WTC11 (cell line): ENCODE results near the gene C1QTNF6. TPM values are rescaled to one million over a fixed set of nuclear protein-coding genes. Genes with fewer than 3 reads are reported as not detected.

Experiments
- ATAC-seq: fragments of 200-7000 bp; cut with Tn5 transposase; 2 replicates; pipeline ENCODE4 v1.10.0; 2021; ENCODE audit warnings: mild to moderate bottlenecking, moderate library complexity
- CTCF ChIA-PET: fragments of 300-600 bp; sonication (Branson Sonifier 250); formaldehyde crosslinking; loops from one replicate; lab custom pipeline; 2021; ENCODE audit warnings: antibody characterized with exemption; lab: Charles Lee
- POLR2A ChIA-PET: fragments of 350-600 bp; sonication (Branson Sonifier 250); formaldehyde crosslinking; loops from one replicate; lab custom pipeline; 2021; ENCODE audit warnings: antibody characterized with exemption; lab: Charles Lee
- DNase-seq: peaks from one replicate; pipeline ENCODE4 v3.0.0; 2021; ENCODE audit warnings: low spot score
- H3K27ac Mint-ChIP-seq: 2 replicates; pipeline ENCODE4 v1.8.0; 2021; ENCODE audit warnings: mixed read lengths
- H3K27me3 Mint-ChIP-seq: 2 replicates; pipeline ENCODE4 v1.8.0; 2021; ENCODE audit warnings: low read depth, mild to moderate bottlenecking, moderate library complexity, mixed read lengths
- H3K36me3 Mint-ChIP-seq: 2 replicates; pipeline ENCODE4 v1.8.0; 2021; ENCODE audit warnings: mixed read lengths
- H3K4me1 Mint-ChIP-seq: 2 replicates; pipeline ENCODE4 v1.8.0; 2022; ENCODE audit warnings: mixed read lengths
- H3K4me3 Mint-ChIP-seq: 2 replicates; pipeline ENCODE4 v1.8.0; 2021; ENCODE audit warnings: mild to moderate bottlenecking, moderate library complexity, mixed read lengths
- H3K9me3 Mint-ChIP-seq: 2 replicates; pipeline ENCODE4 v1.8.0; 2021; ENCODE audit warnings: mixed read lengths
- AR ChIP-seq: fragments of 250-450 bp; sonication (Bioruptor Pico); IDR thresholded peaks from 2 replicates; pipeline ENCODE4 v1.9.0; 2021; ENCODE audit warnings: mild to moderate bottlenecking
- CDX4 ChIP-seq: fragments of 250-450 bp; sonication (Bioruptor Pico); IDR thresholded peaks from 2 replicates; pipeline ENCODE4 v1.9.0; 2021; ENCODE audit warnings: moderate library complexity, mild to moderate bottlenecking, inconsistent platforms, borderline replicate concordance
- EMX1 ChIP-seq: fragments of 250-450 bp; sonication (Bioruptor Pico); IDR thresholded peaks from 2 replicates; pipeline ENCODE4 v1.8.0; 2021; ENCODE audit warnings: mild to moderate bottlenecking
- ERG ChIP-seq: fragments of 250-450 bp; sonication (Bioruptor Pico); IDR thresholded peaks from 2 replicates; pipeline ENCODE4 v1.8.0; 2021; ENCODE audit warnings: mild to moderate bottlenecking
- FOXP4 ChIP-seq: sonication (generic); formaldehyde crosslinking; IDR thresholded peaks from 2 replicates; pipeline ENCODE4 v1.8.0; 2022; ENCODE audit warnings: mild to moderate bottlenecking, missing genetic modification reagents
- JUN ChIP-seq: sonication (generic); formaldehyde crosslinking; IDR thresholded peaks from 2 replicates; pipeline ENCODE4 v1.8.0; 2023; ENCODE audit warnings: mild to moderate bottlenecking, missing genetic modification reagents
- NR1H2 ChIP-seq: sonication (generic); formaldehyde crosslinking; IDR thresholded peaks from 2 replicates; pipeline ENCODE4 v1.9.0; 2021; ENCODE audit warnings: mild to moderate bottlenecking, moderate library complexity, missing genetic modification reagents
- PRDM15 ChIP-seq: sonication (generic); formaldehyde crosslinking; IDR thresholded peaks from 2 replicates; pipeline ENCODE4 v1.8.0; 2022; ENCODE audit warnings: missing genetic modification reagents
- SMAD4 ChIP-seq: sonication (generic); formaldehyde crosslinking; IDR thresholded peaks from 2 replicates; pipeline ENCODE4 v1.8.0; 2022; ENCODE audit warnings: mild to moderate bottlenecking, missing genetic modification reagents
- USF1 ChIP-seq: sonication (generic); formaldehyde crosslinking; IDR thresholded peaks from 2 replicates; pipeline ENCODE4 v1.8.0; 2022; ENCODE audit warnings: mild to moderate bottlenecking, missing genetic modification reagents
- ZBTB21 ChIP-seq: sonication (generic); formaldehyde crosslinking; IDR thresholded peaks from 2 replicates; pipeline ENCODE4 v1.8.1; 2023; ENCODE audit warnings: mild to moderate bottlenecking, missing genetic modification reagents, borderline replicate concordance
- ZNF671 ChIP-seq: fragments of 250-450 bp; sonication (Bioruptor Pico); IDR thresholded peaks from 2 replicates; pipeline ENCODE4 v1.8.0; 2021; ENCODE audit warnings: mild to moderate bottlenecking
- total RNA-seq: library from RNA; stranded (reverse); gene quantifications from 3 replicates; pipeline ENCODE4 v1.2.3, GENCODE V29; 2021

C1QTNF6 gene
- total RNA-seq, 1 experiment from 2014 or later: 5.9 TPM

GRCh38 chr22:37232140-37232998, 44.3 kb upstream of the C1QTNF6 start:
- Mint-ChIP-seq H3K27ac (no peak overlapping the region), H3K36me3 (no peaks in the 10 kb centered on the region), H3K27me3 (no peaks in the 10 kb centered on the region; the same call in 1 of the 2 replicates), H3K4me3 (no peak overlapping the region), H3K4me1 (peaks cover 5% of the 10 kb centered on the region; the same call in 1 of the 2 replicates), H3K9me3 (no peaks in the 10 kb centered on the region)
- CTCF ChIA-PET: no interaction called here
- TF ChIP-seq ZBTB21 (CRISPR knock-in tag) (no peak), AR (no peak), ZNF671 (CRISPR knock-in tag) (no peak), EMX1 (no peak), NR1H2 (no peak), PRDM15 (no peak), FOXP4 (CRISPR knock-in tag) (no peak), ERG (no peak), CDX4 (no peak), SMAD4 (CRISPR knock-in tag) (no peak), JUN (no peak), USF1 (CRISPR knock-in tag) (no peak)
- ATAC-seq: no peak
- no peak for DNase-seq
- POLR2A ChIA-PET: no interaction called here
